Kidney epithelial cell (primary cell): ENCODE measurements around the gene TMEM255B. TPM values are rescaled to one million over a fixed set of nuclear protein-coding genes. Genes with fewer than 3 reads are reported as not detected.

Experiments
- DNase-seq: peaks from one replicate; pipeline ENCODE4 v3.0.0-alpha.2; 2010; ENCODE audit warnings: low read depth
- H3K27me3 ChIP-seq: 2 replicates; pipeline ENCODE4 v1.6.0; 2011; ENCODE audit warnings: low read length; ENCODE audit not compliant: control insufficient read depth, insufficient read depth
- H3K36me3 ChIP-seq: 2 replicates; pipeline ENCODE4 v1.5.1; 2011; ENCODE audit warnings: low read length; ENCODE audit not compliant: control insufficient read depth, insufficient read depth
- H3K4me3 ChIP-seq: 2 replicates; pipeline ENCODE4 v1.5.1; 2011; ENCODE audit warnings: low read depth, mild to moderate bottlenecking, control low read depth, low read length
- total RNA-seq: library from RNA; depleted of rRNA; stranded (reverse); fragments of >200 nt; gene quantifications from 2 replicates; pipeline ENCODE4 v1.2.3, GENCODE V29; 2015
- TF ChIP-seq, protein P1 (sequence below): IDR thresholded peaks from 2 replicates; pipeline ENCODE4 v1.5.1; 2011; ENCODE audit warnings: mild to moderate bottlenecking, moderate library complexity, low read length, control low read depth, inconsistent platforms; ENCODE audit not compliant: insufficient read depth, poor library complexity, severe bottlenecking

Gene TMEM255B
- total RNA-seq, 1 donor from 2014 or later: 11.4 TPM

DNA sequence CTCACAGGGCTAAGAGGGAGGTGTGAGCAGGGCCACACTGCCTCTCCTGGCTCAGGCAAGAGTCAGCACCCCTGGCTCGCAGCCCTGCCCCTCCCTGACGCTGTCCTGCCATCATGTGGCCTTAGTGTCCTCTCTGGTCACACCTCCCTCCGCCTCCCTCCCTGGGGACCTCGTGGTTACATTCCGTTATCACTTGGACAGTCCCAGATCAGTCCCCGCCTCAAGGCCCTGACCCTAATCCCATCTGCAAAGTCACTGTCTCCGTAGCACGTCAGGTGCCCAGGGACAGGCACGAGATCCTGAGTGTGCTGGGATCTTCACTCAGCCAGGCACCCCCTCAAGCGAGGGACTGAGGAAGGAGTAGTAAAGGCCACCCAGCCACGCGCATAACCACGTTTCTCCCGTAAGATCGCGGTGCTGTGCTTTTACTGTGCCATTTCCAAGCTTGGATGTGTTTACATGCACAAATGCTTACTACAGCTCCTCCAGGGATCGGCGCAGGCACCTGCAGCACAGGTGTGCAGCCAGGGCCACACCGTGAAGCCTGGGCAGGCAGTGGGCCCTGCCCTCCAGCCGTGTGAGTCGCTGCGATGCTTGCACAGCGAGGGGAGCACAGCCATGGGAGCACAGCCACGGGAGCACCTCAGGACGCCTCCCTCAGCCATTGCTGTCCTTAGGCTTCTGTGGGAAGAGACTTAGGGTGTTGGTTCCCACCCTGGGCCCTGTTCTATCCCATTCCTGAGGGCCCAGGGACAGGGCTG lies 10.7 kb upstream of the TMEM255B start:
- no peak for DNase-seq
- Histone ChIP-seq H3K4me3 (no peak overlapping the region), H3K36me3 (no peaks in the 10 kb centered on the region), H3K27me3 (peaks cover under 1% of the 10 kb centered on the region)
- TF ChIP-seq, protein P1, sequence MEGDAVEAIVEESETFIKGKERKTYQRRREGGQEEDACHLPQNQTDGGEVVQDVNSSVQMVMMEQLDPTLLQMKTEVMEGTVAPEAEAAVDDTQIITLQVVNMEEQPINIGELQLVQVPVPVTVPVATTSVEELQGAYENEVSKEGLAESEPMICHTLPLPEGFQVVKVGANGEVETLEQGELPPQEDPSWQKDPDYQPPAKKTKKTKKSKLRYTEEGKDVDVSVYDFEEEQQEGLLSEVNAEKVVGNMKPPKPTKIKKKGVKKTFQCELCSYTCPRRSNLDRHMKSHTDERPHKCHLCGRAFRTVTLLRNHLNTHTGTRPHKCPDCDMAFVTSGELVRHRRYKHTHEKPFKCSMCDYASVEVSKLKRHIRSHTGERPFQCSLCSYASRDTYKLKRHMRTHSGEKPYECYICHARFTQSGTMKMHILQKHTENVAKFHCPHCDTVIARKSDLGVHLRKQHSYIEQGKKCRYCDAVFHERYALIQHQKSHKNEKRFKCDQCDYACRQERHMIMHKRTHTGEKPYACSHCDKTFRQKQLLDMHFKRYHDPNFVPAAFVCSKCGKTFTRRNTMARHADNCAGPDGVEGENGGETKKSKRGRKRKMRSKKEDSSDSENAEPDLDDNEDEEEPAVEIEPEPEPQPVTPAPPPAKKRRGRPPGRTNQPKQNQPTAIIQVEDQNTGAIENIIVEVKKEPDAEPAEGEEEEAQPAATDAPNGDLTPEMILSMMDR: no peak

DNA sequence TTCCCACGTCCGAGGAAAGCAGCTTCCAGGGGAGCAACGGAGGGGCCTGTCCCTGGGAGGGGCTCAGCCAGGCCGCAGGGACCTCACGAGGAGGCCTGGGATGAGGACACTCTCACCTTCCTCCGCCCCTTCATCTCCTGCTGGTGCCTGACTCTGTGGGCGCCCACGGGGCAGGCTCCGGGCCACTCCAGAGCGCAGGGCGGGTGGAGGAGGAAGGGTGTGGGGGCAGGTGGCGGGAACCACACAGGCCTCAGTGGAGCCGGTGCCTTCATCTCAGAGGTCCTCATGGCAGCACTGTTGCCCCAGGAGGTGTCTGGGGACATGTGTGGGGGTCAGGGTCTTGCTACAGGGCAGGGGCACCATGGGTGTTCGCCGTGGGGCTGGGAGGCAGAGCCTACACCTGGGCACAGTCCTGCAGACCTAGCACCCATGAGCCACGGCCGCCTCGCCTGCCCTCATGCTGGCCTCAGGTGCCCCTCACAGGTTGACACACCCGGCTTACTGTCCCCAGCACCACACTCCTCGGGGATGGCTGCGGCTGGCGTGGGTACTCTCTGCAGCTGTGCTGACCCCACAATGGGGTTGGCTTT lies 10.1 kb upstream of the TMEM255B start:
- TF ChIP-seq, protein P1: no peak
- no peak for DNase-seq
- Histone ChIP-seq H3K36me3 (no peaks in the 10 kb centered on the region), H3K27me3 (peaks cover 2% of the 10 kb centered on the region), H3K4me3 (no peak overlapping the region)

DNA sequence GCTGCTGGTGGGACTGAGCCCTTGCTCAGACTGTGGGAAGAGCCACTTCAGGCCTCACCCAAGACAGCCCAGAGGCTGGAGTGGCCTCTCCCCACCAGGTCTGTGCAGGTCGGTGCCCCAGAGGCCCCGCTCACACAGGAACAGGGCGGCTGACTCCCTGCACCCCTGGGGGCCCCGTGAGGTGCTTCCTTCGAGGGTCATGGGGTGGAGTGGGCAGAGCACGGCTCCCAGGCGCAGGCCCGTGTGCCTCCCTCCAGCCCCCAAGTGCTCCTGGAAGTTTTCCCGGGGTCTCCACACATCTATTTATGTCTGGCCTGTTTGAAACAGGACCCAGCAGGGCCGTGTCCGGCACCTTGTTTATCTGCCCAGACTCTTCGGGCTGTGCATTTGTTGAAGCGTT lies 9.5 kb upstream of the TMEM255B start:
- DNase-seq: no peak
- Histone ChIP-seq H3K27me3 (peaks cover 2% of the 10 kb centered on the region), H3K4me3 (no peak overlapping the region), H3K36me3 (no peaks in the 10 kb centered on the region)
- TF ChIP-seq, protein P1: no peak

DNA sequence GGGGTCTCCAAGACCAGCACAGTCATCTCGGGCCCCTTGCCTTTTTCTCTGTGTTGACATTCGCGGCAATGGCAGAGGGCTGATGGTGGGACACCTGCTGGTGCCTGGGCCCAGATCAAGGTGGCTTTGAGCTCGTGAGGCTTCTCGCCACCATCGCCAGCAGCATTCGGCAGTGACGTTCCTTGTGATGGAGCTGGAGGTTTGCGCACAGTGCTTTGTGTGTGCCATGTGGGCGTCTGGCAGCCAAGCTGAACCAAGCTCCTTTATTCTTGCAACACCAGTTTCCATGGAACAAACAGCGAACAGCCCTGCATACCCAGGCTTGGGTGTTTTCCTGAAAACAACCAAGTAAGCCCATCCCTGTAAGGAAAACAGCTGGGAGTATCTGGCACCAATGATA lies 9.1 kb upstream of the TMEM255B start:
- peaks cover 7% of the 10 kb centered on the region for H3K27me3 ChIP-seq
- H3K4me3 ChIP-seq: no peak overlapping the region
- TF ChIP-seq, protein P1: no peak
- DNase-seq: no peak
- H3K36me3 ChIP-seq: no peaks in the 10 kb centered on the region

DNA sequence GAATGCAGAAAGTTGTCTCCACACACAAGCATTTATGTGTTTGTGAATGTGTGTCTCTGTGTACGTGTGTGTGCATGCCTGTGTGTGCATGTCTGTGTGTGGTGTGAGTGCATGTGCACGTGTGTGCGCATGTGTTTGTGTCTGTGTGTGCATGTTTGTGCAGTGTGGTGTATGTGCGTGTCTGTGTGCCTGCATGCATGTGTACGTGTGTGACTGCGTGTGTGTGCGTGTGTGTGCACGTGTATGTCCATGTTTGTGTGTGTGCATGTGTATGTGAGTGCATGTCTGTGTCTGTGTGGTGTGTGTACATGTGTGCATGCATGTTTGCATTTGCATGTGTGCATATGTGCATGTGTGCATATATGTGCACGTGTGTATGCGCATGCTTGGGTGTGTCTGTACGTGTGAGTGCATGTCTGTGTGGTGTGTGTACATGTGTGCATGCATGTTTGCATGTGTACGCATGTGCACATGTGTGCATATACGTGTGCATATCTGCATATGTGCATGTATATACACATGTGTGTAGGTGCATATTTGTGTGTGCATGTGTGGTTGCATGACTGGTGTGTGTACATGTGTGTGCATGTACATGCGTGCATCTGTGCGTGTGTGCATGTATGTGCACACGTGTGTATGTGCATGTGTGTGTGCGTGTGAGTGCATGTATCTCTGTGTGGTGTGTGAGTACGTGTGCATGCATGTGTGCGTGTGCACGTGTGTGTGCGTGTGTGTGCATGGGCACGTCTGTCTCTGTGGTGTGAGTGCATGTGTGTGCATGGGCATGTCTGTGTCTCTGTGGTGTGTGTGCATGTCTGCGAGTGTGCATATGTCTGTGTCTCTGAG lies 8.2 kb upstream of the TMEM255B start:
- no peaks in the 10 kb centered on the region for H3K36me3 ChIP-seq
- peaks cover 10% of the 10 kb centered on the region for H3K27me3 ChIP-seq
- no peak overlapping the region for H3K4me3 ChIP-seq
- DNase-seq: no peak
- TF ChIP-seq, protein P1: no peak
